Fibroblast of skin of back (primary cell): ENCODE measurements around the gene GPER1.
"Not testable (repeated sequence)": the region's sequence is repeated elsewhere in the genome, so short reads cannot be mapped to it uniquely, and the experiment has no call there.

ENCODE experiments used
- DNase-seq: peaks from one replicate; pipeline ENCODE4 v3.0.0-alpha.2; 2013

The GPER1 gene

GRCh38 chr7:1070544-1071011, 17.3 kb upstream of the GPER1 start:
- no peak for DNase-seq

GRCh38 chr7:1071731-1072254, 16.1 kb upstream of the GPER1 start:
- no peak for DNase-seq

DNA sequence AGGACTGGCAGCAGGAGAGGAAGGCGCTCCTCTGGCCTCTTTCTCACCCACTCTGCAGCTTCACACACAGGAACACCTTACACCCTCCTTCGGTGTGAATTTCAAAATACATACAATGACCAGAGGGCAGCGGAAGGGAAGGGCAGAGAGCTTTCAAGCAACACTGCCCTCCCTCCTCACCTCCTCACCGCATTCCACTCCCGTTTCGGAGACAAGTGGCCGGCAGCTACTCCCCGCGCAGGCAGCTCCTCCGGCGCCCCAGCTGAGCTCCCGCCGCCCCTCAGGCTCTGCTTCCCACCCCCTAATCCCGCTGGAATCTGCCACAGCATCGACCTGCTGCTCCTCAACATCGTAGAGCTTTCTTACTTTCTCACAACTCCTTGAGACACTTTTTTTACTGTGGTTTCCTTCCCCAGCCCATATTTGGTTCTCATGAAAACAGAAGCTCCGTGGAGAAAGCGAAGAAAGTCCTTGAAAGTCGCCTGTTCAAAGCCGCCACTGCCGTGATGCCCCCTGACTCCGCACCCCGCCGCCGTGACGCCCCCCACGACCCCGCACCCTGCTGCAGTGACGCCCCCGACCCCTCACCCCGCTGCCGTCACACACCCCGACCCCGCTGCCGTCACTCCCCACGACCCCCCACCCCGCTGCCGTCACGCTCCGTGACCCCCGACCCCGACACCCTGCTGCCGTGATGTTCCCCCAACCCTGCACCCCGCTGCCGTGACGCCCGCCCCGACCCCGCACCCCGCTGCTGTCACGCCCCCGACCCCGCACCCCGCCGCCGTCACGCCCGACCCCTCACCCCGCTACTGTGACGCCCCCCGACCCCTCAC, 14.6 kb upstream of the GPER1 start:
- no peak for DNase-seq

DNA sequence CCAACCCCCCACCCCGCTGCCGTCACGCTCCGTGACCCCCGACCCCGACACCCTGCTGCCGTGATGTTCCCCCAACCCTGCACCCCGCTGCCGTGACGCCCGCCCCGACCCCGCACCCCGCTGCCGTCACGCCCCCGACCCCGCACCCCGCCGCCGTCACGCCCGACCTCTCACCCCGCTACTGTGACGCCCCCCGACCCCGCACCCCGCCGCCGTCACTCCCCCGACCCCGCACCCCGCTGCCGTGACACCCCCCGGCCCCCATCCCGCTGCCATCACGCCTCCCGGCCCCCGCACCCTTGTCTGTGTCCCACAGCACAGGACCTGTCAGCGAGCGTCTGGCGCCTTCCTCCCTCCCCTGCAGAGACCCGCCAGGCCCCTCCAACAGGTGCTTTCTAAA, 13.9 kb upstream of the GPER1 start:
- DNase-seq = not testable (repeated sequence)

GRCh38 chr7:1074593-1075431, 13.1 kb upstream of the GPER1 start:
- DNase-seq = no peak

GRCh38 chr7:1076184-1077072, 11.5 kb upstream of the GPER1 start:
- no peak for DNase-seq

DNA sequence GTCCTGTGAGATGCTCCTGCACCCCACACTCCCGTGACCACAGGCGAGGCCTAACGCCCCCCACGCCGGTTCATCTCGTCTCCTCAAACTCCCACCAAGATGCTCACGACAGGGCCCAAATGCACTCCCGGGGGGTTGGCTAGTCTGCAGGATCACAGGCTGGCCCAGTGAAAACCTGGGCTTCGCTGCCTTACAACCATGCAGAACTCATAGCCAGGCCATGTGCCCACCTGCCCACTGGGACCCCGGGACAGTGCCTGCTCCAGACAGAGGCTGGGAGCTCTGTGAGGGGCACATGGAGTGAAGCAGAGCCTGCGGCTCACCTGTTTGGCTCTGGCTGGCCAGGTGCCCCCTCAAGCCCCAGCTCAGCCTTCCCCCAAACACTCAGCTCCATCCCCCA, 9.4 kb upstream of the GPER1 start:
- DNase-seq = no peak

DNA sequence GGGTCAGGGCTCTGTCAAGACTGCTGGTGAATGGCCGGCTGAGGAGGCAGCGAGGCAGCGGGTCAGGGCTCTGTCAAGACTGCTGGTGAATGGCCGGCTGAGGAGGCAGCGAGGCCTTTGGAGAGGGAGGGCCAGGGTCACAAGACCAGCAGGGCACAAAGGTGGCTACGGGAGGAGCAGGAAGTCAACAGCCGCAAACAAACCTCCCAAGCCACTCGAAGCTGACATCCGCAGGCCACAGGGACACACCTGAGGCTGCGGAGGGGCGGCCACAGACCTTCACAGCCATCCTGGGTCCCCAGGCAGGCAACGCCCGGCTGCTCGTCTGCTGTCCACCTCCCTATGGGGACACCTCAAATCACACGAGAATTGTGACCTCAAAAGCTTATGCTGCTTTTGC, 8.9 kb upstream of the GPER1 start:
- DNase-seq = no peak

DNA sequence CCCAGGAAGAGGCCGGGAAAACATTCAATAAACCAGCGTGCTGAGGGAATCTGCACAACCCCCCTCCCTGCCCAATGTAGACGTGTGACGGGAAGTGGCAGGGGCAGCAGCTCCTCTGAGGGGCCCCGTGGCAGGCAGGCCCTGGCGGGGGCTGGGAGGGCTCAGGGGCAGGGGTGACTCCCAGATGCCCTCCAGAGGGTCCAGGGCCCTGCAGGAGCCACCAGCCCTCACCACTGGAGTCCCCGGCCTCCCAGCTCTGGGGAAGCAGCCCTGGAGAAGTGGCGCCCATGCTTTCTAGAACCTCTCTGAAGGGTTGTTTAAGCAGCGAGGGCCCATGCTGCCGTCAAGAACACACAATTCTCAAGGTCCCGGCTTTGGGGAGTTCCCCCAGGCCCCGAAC, 8.4 kb upstream of the GPER1 start:
- no peak for DNase-seq

- no peak for DNase-seq
Measured at GRCh38 chr7:1080252-1080920, 7.5 kb upstream of the GPER1 start.

- no peak for DNase-seq
Measured at GRCh38 chr7:1080921-1081255, 7.0 kb upstream of the GPER1 start.

DNA sequence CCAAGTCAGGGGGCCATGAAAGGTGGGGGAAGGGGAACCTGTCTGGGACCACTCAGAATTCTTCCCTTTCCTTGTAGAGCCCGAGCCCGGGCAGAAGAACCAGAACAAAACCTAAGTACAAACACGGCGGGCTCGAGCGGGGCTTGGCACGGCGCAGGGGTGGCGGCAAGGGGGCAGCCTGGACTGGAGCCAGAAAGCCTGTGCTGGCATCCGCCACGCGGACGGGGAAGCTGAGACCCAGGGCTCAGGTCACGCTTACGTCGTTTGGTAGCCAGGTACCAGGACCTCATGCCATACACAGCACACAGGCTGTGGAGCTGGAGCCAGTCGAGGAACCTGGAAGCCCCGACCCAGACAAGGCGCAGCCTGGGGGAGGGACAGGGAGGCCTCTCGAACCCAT, 6.6 kb upstream of the GPER1 start:
- no peak for DNase-seq

- DNase-seq = no peak
Measured at GRCh38 chr7:1081931-1082401, 5.9 kb upstream of the GPER1 start.

- DNase-seq = no peak
Measured at GRCh38 chr7:1083729-1084657, 3.9 kb upstream of the GPER1 start.

DNA sequence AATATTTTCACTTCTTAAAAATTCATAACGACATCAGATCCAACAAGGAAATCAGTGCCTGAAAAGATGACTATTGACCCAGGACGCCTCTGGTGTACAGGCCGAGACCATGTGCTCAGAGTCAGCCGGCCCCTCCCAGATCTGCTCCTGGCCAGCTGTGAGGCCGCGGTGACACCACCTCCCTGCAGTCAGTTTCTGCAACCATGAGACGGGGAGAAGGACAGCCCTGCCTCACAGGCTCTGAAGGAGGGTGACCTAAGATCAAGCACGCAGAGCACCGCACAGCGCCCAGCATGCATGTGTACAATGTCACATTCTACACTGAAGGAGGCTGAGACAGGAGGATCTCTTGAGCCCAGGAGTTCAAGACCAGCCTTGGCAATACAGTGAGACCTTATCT, 2.6 kb upstream of the GPER1 start:
- DNase-seq = no peak

DNA sequence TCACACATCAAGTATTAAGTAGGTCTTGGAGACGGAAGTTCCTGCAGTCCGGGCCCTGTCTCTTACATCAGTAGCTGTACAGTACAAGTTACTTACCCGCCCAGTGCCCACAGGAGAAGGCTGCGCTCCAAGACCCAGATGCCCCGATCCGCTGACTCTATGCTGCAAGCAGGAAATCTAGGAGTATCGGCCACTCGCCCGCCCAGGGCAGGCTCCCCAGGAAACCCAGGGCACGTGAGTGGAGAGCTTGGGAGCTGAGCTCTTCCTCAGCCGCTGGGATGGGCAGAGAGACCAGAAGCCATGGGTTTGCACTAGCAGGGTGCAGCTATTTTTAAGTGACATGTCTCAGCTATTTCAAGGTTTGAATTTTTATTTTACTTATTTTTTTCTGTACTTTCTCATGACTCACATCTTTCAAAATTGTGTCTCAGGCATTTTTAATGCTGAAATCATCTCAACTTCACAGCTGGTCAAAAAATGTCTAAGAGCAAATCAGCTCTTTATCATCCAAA, 1.9 kb upstream of the GPER1 start:
- DNase-seq = peak; percentile 58

- peak; percentile 52 for DNase-seq
Measured at GRCh38 chr7:1086588-1087464, 1.1 kb upstream of the GPER1 start.

GRCh38 chr7:1087465-1087814, 473 bp upstream of the GPER1 start:
- peak; percentile 60 for DNase-seq

- DNase-seq = no peak
Measured at GRCh38 chr7:1090236-1090635, 2.3 kb downstream of the GPER1 start.
